Head of caudate nucleus (tissue), 42 donors: Measurements from ENCODE around the gene TSNAX.
"Not testable (repeated sequence)": the region's sequence is repeated elsewhere in the genome, so short reads cannot be mapped to it uniquely, and the experiment has no call there.

Experiments used
- DNase-seq, 42 donors: peaks; one replicate each; pipeline versions ENCODE4 v3.0.0 to v3.0.0-alpha.2; 2020 to 2021; ENCODE audit warnings: mixed read lengths in 7 of 42
- intact Hi-C: fragments of 100-400 bp; cut with DNase I; formaldehyde crosslinking; loops from one replicate; pipeline ENCODE4 v1.15.0; 2022

The TSNAX gene

DNA sequence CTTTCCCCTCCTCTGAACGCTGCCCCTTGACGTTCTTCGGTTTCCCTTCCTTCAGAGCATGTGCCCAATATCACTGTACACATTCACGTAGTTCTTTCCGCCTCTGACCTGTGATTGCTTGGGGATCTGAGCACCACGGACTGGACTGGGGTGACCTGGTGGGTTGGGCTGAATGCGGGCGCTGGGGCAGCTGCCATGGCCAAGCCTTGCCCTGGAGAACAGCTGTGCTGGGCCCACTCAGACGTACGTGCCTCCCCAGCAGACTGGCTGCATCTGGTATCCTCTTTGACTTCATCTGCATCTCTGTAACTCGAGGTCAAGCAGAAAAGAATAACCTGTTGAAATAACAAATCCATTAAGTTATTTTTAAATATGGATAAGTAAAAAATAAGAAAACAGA lies 63.0 kb downstream of the TSNAX start:
- intact Hi-C loops, result loop anchor here (5.0 kb wide), 1 partner anchor 234 kb away; no protein-coding TSS in a partner anchor
- DNase-seq, result no peak

DNA sequence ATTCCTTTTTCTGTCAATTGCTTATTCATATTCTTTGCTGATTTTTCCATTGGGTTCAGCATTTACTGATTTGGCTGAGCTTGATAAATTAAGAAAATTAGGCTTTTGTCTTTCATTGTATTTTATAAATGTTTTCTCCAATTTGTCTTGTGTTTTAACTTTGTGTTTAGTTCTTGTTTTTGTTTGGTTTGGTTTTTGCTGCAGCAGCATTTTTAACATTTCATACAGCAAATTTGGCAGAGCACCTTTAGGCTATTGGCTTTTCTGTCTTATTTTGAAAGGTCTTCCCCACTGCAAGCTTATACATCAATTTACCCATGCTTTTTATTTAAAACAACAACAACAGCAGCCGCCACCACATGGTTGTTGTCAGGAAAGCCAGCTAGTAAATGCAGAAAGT lies 64.3 kb downstream of the TSNAX start:
- DNase-seq, result no peak
- intact Hi-C loops, result loop anchor here (5.0 kb wide), 1 partner anchor 236 kb away; no protein-coding TSS in a partner anchor

DNA sequence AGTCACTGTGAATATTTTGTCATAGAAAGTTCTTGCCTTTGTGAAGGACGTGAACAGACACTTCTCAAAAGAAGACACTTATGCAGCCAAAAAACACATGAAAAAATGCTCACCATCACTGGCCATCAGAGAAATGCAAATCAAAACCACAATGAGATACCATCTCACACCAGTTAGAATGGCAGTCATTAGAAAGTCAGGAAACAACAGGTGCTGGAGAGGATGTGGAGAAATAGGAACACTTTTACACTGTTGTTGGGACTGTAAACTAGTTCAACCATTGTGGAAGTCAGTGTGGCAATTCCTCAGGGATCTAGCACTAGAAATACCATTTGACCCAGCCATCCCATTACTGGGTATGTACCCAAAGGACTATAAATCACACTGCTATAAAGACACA lies 64.8 kb downstream of the TSNAX start:
- intact Hi-C loops, result loop anchor here (5.0 kb wide), 1 partner anchor 236 kb away; no protein-coding TSS in a partner anchor

DNA sequence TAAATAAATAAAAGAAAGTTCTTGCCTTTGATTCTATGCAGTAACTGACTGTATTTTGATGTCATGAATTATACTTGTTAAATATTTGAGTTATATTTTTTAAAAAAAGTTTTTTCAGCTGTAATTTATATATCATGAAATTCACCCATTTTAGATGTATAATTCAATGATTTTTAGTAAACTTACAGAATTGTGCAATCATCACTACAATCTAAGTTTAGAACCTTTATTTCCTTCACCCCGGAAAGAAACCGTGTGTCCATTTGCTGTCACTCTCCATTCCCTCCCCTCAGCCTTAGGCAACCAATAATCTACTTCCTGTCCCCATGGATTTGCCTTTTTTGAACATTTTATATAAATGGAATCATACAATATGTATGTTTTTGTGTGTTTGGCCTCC lies 65.7 kb downstream of the TSNAX start:
- intact Hi-C loops, result loop anchor here (5.0 kb wide), 1 partner anchor 237 kb away; no protein-coding TSS in a partner anchor
- DNase-seq, result no peak

More for the DNA sequence above, 64.8 kb downstream of the TSNAX start:
- not testable (repeated sequence) for DNase-seq

DNA sequence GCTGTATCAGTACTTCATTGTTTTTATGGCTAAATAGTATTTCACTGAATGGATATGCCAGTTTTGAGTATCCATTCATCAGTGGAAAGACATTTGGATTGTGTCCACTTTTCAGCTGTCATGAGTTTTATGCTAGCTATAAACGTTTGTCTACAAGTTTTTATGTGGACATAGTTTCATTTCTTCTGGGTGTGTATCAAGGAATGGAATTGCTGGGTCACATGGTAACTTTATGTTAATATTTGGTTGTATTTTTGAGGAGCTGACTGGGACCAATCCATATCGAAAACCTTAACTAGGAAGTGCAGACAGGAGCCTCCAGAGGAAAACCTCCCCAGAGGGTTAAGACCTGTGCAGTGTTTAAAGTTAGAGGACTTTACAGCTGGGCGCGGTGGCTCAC lies 66.3 kb downstream of the TSNAX start:
- intact Hi-C loops, result loop anchor here (5.0 kb wide), 1 partner anchor 237 kb away; no protein-coding TSS in a partner anchor
- DNase-seq, result no peak

DNA sequence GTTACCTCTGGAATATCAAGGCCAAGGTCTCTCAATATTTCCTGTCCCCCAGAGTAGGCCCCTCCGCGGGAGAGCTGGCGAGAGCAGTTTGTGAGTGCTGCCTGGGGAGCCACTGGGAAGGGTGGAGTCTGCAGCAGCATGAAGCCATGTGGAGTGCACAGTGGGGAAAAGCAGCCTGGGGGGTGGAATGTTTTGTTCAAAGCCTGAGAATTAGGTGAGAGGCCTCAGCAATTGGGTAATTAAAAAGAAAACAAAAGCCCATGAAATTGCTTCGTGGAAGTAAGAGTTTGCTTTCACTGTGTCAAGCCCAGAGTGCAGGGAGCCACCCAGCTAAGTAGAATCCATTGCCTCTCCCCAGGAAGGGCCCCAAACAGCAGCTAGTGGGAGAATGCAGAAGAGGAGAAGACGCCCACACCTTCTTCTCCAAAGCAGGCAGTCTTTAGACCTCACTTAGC lies 67.9 kb downstream of the TSNAX start:
- DNase-seq, result no peak

DNA sequence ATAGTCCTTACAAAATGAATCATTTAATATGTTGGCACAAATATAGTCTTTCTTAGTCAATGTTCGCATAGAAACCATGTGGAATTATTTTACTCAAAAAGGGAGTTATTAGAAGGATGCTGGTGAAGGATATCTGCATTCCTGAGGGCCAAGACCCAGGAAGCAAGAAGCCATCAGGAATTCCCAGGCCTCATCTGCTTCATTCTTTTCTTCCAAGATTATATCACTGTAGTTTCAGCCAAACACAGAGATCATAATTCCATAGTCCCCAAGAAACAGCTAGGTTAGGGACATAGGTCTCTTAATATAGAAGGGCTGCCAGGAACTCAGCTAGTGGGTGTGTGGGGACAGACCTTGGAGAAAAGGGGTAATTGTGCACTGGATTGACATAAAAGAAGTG lies 69.5 kb downstream of the TSNAX start:
- intact Hi-C loops, result no loop called here

More for the DNA sequence above, 67.9 kb downstream of the TSNAX start:
- intact Hi-C loops, result no loop called here

DNA sequence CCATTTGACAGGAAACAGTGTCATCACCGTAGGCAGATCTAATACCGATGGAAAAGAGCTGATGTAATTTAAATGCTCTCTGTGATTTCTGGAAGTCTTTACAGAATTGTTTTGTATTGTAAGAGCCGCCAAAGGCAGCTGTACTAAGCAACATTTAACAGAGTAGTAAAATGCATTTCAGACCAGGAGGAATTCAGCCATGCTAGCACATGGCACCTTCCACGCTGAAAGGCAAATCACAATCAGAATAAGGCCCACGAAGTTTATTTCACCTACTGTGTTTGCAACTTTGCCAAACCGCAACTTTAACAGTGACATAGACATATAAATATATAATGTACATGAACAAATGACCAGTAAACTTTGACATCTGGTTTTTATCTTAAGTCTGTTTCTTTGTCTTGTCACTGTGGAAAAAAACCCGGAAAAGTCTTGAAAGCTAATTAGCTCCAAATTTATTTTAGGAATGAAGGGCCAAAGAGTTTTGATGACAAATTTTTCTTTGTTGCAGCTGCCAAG lies 72.0 kb downstream of the TSNAX start:
- intact Hi-C loops, result no loop called here
- DNase-seq, result no peak

More for the DNA sequence above, 69.5 kb downstream of the TSNAX start:
- DNase-seq, result no peak

DNA sequence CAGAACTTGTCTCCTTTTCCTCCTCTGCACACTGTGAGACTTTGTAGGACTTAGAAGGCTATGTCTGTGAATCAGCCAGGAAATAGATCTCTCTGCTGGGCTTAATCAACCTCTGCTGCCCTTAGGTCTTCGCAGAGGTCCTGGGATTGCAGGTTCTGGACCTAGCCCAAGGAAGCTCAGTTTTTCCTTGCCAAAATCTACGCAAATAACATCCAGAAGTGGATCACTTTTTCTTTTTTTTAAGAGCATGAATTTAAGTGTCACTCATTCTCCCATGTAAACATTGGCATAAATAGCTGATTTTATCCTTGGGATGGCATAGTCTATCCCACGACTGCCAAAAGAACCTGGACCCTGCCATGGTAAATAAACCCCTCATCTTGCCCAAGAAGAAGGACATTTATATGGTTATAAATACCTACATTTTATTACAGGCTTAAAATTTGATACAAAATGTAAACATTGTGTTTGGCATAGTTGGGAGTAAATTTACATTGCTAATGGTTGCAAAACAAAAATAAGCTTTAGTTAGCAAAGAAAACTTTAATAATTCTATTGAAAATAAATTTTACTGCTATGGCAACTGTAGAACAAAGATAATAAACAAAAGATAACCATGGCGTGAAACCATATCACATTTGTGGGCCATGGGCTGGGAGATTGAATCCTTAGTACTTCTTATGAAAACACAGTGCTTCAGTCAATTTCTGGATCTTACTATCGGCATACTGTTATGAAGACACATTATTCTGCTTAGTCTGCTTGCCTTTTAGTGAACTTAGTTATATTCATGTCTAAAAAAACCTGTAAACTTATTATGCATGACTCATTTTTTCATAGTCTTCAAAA lies 73.6 kb downstream of the TSNAX start:
- DNase-seq, result no peak
- intact Hi-C loops, result no loop called here

DNA sequence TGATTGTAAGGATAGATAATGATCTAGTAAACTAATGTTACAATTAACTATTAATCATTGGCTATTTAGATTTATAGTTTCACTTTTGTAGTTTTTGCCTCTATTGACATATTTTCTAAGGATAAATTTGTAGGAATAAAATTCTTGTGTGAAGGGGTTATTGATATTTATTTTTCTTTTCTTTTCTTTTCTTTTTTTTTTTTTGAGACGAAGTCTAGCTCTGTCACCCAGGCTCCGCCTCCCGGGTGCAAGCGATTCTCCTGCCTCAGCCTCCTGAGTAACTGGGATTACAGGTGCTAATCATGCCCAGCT lies 74.2 kb downstream of the TSNAX start:
- DNase-seq, result no peak
- intact Hi-C loops, result no loop called here

DNA sequence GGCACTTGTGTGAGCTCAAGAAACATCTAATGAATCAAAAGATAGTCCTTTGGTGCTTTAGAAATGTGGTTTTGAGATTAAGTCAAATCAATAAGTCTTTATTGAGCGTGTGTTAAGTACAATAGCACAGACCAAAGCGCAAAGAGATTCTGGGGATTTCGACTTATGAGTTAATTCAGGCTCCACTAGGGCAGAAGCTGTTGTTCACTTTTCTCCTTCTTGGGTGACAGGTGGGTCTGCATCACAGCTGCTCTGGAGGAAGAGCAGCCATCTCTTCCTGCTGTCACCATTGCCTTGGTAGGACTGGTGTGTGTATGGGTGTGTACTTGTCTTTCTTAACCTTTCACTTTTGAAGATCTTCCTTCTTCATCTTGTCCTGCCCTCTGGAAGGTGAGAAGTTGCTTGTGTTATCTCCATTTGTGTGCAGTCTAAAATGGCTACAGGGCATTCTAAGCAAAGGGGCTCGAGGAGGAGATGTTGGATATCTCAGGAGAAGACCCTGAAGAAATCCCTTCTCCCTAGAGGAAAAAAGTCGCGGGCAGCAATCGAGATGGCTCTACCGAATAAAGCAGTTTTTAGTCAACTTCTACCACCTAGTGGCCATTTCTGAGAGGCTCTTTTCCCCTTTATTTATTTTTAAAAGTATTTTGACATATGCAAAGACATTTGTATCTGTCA lies 75.3 kb downstream of the TSNAX start:
- peak in 35 of 42 donors; percentile 7 to 80 (median 52) for DNase-seq
- intact Hi-C loops, result no loop called here

DNA sequence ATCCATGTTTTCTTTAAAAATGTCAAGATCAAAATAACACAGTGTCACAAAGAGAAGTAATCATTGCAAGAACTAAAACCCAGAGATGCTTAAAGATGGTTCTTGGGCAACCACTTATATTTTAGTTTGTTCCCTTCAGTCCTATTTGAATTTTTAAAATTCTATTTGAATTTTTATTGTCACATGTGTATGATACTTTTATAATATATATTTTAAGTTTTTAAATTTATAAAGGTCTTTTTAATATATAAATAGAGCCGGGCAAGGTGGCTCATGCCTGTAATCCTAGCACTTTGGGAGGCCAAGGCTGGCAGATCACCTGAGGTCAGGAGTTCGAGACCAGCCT lies 75.8 kb downstream of the TSNAX start:
- no peak for DNase-seq
- intact Hi-C loops, result no loop called here

DNA sequence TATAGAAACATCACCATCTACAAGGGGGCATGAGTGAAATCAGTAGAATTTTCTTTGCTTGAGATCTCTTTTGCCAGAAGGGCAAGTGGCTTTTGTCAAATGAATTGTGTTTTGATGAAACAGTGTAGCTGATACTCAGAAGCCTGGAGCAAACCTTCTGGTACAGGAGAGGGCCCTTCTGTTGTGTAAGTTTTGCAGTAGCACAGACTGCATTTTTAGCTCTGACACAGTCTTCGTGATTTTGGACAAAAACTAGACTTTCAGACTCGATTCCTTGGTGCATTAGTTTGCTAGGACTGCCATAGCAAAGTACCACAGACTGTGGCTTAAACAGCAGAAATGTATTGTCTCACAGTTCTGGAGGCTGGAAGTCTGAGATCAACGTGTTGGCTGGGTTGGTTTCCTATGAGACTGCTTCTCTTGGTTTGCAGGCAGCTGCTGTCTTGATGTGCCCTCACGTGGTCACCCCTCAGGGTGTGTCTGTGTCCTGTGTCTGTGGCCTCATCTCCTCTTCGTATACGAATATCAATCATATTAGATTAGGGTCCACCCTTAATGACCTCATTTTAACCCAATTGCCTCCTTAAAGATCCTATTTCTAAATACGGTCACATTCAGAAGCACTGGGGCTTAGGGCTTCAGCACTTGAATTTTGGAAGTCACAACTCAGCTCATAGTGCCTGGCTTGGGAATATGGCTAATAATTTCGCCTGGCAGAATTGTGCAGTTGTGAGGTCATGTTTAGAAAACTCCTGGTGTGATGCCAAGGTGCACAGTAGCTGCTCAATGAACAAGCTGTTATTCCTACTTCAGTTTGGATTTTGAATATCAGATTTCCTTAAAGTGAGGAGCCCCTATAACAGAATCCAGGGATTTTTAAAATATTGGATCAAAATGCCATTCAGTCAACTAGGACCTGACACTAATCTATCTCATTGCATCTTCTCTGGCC lies 77.0 kb downstream of the TSNAX start:
- intact Hi-C loops, result no loop called here
- DNase-seq, result no peak

DNA sequence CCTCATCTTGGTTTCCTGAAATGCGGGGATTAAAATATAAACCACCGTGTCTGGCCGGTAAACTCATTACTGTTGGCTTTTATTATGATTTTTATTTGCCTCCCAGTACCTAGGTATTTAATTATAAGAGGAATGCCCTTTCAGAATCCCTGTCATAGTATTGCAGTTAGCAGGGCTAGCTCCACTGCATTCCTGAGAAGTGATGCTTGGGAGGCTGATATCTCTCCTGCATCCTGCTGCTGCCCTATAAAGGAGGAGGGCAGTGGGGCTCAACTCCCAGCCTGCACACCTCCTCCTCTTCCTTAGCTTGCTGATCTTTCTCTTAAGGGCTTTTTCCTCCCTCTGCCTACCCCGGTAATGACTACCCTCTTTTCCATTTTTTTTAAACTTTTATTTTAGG lies 78.2 kb downstream of the TSNAX start:
- DNase-seq, result no peak
- intact Hi-C loops, result no loop called here

DNA sequence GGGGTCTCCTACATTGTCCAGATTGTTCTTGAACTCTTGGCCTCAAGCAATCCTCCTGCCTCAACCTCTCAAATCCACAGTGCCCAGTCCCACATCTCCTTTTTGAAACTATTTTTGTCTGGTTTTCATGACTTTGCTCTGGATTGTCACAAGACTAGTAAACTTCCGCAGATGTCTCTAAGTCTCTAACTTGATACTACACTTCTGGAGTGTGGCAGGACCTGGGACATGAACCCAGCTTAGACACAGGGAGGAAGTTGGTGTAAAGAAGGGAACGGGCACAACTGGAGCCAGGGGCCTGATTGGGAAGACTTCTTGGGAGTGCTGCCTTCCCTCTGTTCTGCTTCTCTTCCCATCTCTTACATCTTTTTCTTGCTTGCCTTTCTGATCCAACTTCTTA lies 81.9 kb downstream of the TSNAX start:
- DNase-seq, result no peak
- intact Hi-C loops, result no loop called here

DNA sequence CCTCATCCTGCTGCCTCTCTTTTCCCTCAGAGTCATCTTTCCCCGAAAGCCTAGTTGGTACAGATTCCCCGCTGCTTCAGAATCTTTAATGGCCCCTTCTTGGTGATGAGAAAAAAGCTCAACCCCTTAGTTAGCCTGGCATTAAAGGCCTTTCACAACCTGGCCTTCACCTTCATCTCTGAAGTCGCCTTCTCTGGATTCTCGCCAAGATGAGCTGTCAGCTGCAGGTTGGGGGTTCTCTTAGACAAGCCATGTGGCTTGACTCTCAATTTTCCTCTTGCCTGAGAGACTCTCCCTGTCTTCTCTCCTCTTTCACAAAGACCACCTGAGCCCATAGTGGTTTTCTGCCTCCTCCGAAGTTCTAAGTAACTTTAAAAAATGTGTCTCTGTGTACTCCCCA lies 82.6 kb downstream of the TSNAX start:
- no peak for DNase-seq
- intact Hi-C loops, result no loop called here

DNA sequence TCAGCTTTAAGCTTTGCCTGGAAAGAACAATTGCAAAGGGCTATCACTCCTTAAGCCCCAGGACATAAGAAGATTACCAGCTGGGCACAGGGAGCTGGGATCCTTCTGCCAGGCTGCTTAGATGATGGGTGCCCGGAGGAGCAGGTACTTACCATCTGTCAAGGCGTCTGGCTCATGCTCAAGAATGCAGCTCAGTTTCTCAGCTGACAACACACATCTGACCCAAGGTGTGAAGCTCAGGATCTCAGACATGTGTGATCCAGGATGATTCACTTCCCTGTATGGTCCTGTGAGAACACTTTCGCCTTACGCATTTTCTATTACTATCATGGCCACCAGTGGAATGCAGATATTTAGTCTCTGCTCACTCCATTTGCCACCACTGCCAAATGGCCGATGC lies 83.4 kb downstream of the TSNAX start:
- DNase-seq, result no peak
- intact Hi-C loops, result no loop called here

DNA sequence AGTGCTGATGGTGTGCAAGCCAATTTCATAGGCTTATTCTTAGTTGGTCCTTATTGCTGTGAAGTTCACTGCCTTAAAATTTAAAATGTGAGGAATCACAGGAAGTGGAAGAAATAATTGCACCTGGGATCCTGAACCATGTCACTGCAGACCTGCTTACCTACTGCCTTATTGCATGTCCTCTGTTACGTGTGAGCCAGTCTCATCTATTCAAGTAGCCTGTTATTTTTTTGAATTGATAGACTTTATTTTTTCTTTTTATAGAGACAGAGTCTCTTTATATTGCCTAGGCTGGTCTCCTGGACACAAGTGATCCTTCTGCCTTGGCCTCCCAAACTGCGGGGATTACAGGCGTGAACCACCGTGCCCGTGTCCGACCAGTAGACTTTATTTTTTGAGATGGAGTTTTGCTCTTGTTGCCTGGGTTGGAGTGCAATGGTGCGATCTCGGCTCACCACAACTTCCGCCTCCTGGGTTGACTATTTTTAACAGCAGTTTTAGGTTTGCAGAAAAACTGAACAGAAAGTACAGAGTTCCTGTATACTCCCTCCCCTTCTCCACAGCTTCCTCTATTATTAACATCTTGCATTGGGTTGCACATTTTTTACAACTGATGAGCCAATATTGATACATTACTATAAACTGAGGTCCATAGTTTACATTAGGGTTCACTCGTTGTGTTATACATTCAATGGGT lies 84.1 kb downstream of the TSNAX start:
- peak in 4 of 42 donors; percentile 24 to 36 (median 28) for DNase-seq
- intact Hi-C loops, result no loop called here
